ENCODE measurements around the gene OVCA2. TPM values are rescaled to one million over a fixed set of nuclear protein-coding genes. Genes with fewer than 3 reads are reported as not detected.

The OVCA2 gene
- 57.6 to 93.3 TPM (median 79.2 TPM) in 5 replicates for total RNA-seq (2022; extraction: Qiagen RNA extraction; ENCODE audit: low read depth)

GRCh38 chr17:2041561-2042389, at the start of gene OVCA2:
TSS of gene OVCA2 (plus strand) at chr17:2042022. CDS start at chr17:2042048, 26 bp downstream.

GRCh38 chr17:2025220-2025621, 16.6 kb upstream of the OVCA2 start, which contains the start of gene RTN4RL1:
TSS of gene RTN4RL1 (minus strand) at chr17:2025334. CDS start at chr17:2024865, 469 bp downstream.

DNA sequence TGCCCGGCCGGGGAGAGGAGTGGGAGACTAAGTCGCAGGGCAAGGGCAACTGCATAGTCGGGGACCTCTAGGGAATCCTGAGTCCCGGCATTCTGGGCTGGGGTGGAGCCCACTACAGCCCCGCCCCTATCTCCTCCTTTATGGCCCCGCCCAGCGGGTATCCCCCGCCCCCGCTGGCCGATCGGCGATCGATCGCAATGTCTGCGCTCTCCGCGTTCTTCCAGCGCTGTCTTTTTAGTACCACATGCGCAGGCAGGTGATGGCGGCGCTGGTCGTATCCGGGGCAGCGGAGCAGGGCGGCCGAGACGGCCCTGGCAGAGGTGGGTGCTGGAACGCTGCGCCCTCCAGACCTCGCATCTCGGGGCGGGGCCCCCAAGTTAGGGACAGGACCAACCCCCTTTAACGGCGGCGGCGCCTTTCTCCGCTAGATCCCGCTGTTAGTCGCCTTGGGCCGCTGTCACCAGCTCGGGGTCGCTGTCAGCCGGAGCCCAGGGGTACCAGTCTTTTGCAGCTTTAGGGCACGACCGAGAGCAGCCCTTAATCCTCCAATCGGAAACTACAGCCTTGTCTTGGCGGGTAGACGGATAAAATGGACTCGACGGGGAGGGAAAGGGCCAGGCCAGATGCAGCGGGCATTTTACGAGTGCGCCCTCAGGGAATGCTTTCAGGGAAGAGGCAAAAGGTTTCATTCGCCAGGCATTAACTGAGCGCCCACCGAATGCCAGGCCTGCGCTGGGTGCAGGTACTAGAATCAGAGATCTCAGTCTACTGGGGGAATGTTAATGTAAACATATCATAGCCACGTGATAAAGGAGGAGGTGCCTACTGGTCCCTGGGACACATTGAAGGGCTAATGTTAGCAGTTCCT, 11.7 kb upstream of the OVCA2 start, which contains the start of gene DPH1:
Gene DPH1 (plus strand): TSS at position 243 of the 868 bp plus-strand sequence. CDS start 17 bp downstream, at position 260.

GRCh38 chr17:2054512-2055291, 12.9 kb downstream of the OVCA2 start, which contains the start of gene HIC1:
TSS of gene HIC1 (plus strand) at chr17:2055103. CDS start at chr17:2056691, 1,588 bp downstream.

Other genes with a start within 250 kb of the OVCA2 start
- gene SMYD4, start 212.1 kb upstream of the OVCA2 start, total RNA-seq (2022; extraction: Qiagen RNA extraction; ENCODE audit: low read depth): 7.2 to 9.6 TPM (median 9.0 TPM) in 5 replicates
- 63.2 to 90.7 TPM (median 73.1 TPM) in 5 replicates for gene RPA1, start 212.0 kb upstream of the OVCA2 start, total RNA-seq (2022; extraction: Qiagen RNA extraction; ENCODE audit: low read depth)
- gene RTN4RL1, start 16.7 kb upstream of the OVCA2 start, total RNA-seq (2022; extraction: Qiagen RNA extraction; ENCODE audit: low read depth): 2.3 to 3.6 TPM (median 2.7 TPM) in 5 replicates
- 36.7 to 44.4 TPM (median 42.3 TPM) in 5 replicates for gene DPH1, start 11.9 kb upstream of the OVCA2 start, total RNA-seq (2022; extraction: Qiagen RNA extraction; ENCODE audit: low read depth)
- gene HIC1, start 13.1 kb downstream of the OVCA2 start, total RNA-seq (2022; extraction: Qiagen RNA extraction; ENCODE audit: low read depth): 0.96 to 1.8 TPM (median 1.6 TPM) in 5 replicates